Upper lobe of left lung (tissue), 4 donors: Measurements from ENCODE around the gene PAK1IP1.

Experiments used
- CTCF ChIP-seq, 6 experiments: fragments of 450-650 bp in 4 of 6; fragments of 200-600 bp in 2 of 6; sonication (generic) in 2 of 6; IDR thresholded peaks; one replicate each; pipeline ENCODE4 v1.5.1; 2016 to 2019; ENCODE audit warnings: antibody characterized with exemption in 6 of 6
- EP300 ChIP-seq, 4 donors: sonication (generic); formaldehyde crosslinking; IDR thresholded peaks; one replicate each; pipeline ENCODE4 v1.5.1; 2017; ENCODE audit warnings: antibody characterized with exemption in 4 of 4, control low read depth in 2 of 4
- POLR2AphosphoS5 ChIP-seq, 2 donors: sonication (generic); formaldehyde crosslinking; IDR thresholded peaks; one replicate each; pipeline ENCODE4 v1.5.1; 2017; ENCODE audit warnings: antibody characterized with exemption in 2 of 2

DNA sequence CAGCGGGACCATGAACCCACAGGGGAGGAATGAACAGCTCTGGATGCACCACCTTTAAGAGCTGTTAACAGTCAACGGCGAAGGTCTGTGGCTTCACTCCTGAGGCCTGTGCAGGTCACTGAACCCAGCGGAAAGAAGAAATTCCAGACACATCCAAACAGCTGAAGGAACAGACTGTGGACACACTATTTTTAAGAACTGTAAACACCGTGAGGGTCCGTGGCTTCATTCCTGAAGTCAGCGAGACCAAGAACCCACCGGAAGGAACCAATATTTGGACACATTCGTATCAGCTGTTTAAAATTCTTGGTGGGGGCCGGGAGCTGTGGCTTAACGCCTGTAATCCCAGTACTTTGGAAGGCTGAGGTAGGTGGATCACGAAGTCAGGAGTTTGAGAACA, 47.5 kb downstream of the PAK1IP1 start:
- TF ChIP-seq CTCF (IDR thresholded peaks at IDR 0.05) = no peak
- TF ChIP-seq EP300 (IDR thresholded peaks at IDR 0.05) = no peak
- no peak for TF ChIP-seq POLR2AphosphoS5 (IDR thresholded peaks at IDR 0.05)
